OCI-LY7 (cell line): Measurements from ENCODE around the gene NEK9. TPM values are rescaled to one million over a fixed set of nuclear protein-coding genes. Genes with fewer than 3 reads are reported as not detected.

Experiments used
- BruUV-seq: library from RNA; stranded (reverse); fragments of 400-500 nt; replicated peaks from 2 replicates; lab custom pipeline; 2021; lab: Mats Ljungman, UMichigan
- CTCF ChIA-PET: fragments of 300-600 bp; sonication (Branson Sonifier 250); formaldehyde crosslinking; loops from one replicate; lab custom pipeline; 2022; ENCODE audit warnings: antibody characterized with exemption; ENCODE audit not compliant: unreplicated experiment; lab: Charles Lee
- POLR2A ChIA-PET: fragments of 300-600 bp; sonication (Branson Sonifier 250); formaldehyde crosslinking; loops from one replicate; lab custom pipeline; 2022; ENCODE audit warnings: antibody characterized with exemption; lab: Charles Lee
- DNase-seq: peaks from one replicate; pipeline ENCODE4 v3.0.0-alpha.2; 2015; ENCODE audit warnings: low spot score
- H2AFZ ChIP-seq: fragments of 200-600 bp; sonication (generic), shearing (Covaris generic); 2 replicates; pipeline ENCODE4 v1.6.1; 2014; ENCODE audit warnings: mild to moderate bottlenecking, antibody characterized with exemption, low read length, moderate library complexity
- H3K27ac ChIP-seq: fragments of 200-600 bp; sonication (generic); 2 replicates; pipeline ENCODE4 v1.5.1; 2014; ENCODE audit warnings: mixed run types, low read depth, mild to moderate bottlenecking, moderate library complexity, low read length, inconsistent platforms; ENCODE audit not compliant: poor library complexity, severe bottlenecking
- H3K36me3 ChIP-seq: fragments of 200-600 bp; sonication (generic); 2 replicates; pipeline ENCODE4 v1.6.1; 2014; ENCODE audit warnings: mild to moderate bottlenecking, antibody characterized with exemption, low read length, moderate library complexity, mixed read lengths; ENCODE audit not compliant: insufficient read depth
- H3K4me1 ChIP-seq: fragments of 200-600 bp; sonication (generic); 2 replicates; pipeline ENCODE4 v1.5.1; 2014; ENCODE audit warnings: mild to moderate bottlenecking, low read length; ENCODE audit not compliant: insufficient read depth, poor library complexity, severe bottlenecking
- H3K4me2 ChIP-seq: fragments of 200-600 bp; sonication (generic); 2 replicates; pipeline ENCODE4 v1.6.1; 2014; ENCODE audit warnings: mild to moderate bottlenecking, low read length
- H3K4me3 ChIP-seq: fragments of 200-600 bp; sonication (generic); 2 replicates; pipeline ENCODE4 v1.5.1; 2014; ENCODE audit warnings: mild to moderate bottlenecking, low read depth, low read length; ENCODE audit not compliant: poor library complexity, severe bottlenecking
- H3K79me2 ChIP-seq: fragments of 200-600 bp; sonication (generic); 2 replicates; pipeline ENCODE4 v1.6.1; 2016; ENCODE audit warnings: low read depth, mild to moderate bottlenecking, low read length, moderate library complexity, mixed read lengths; ENCODE audit not compliant: insufficient read depth
- H3K9me2 ChIP-seq: fragments of 200-600 bp; sonication (generic); 2 replicates; pipeline ENCODE4 v1.6.1; 2016; ENCODE audit warnings: mild to moderate bottlenecking, low read length, mixed read lengths; ENCODE audit not compliant: insufficient read depth
- H3K9me3 ChIP-seq: fragments of 200-600 bp; sonication (generic); 2 replicates; pipeline ENCODE4 v1.6.1; 2014; ENCODE audit warnings: mild to moderate bottlenecking, mixed run types, low read length, mixed read lengths
- H4K20me1 ChIP-seq: fragments of 200-600 bp; sonication (generic); 2 replicates; pipeline ENCODE4 v1.6.1; 2014; ENCODE audit warnings: mild to moderate bottlenecking, antibody characterized with exemption, low read length, moderate library complexity, mixed read lengths; ENCODE audit not compliant: insufficient read depth
- EZH2phosphoT487 ChIP-seq: fragments of 200-600 bp; sonication (generic); IDR thresholded peaks from 2 replicates; pipeline ENCODE4 v1.6.1; 2018; ENCODE audit warnings: low read depth, borderline replicate concordance, mild to moderate bottlenecking, mixed run types, antibody characterized with exemption, low read length, moderate library complexity, mixed read lengths
- intact Hi-C: fragments of 100-400 bp; cut with micrococcal nuclease; formaldehyde crosslinking; loops from one replicate; pipeline ENCODE4 v1.10.0; 2022; ENCODE audit not compliant: unreplicated experiment
- total RNA-seq, 2 experiments: library from RNA; depleted of rRNA in 1 of 2; stranded (reverse); fragments of >200 nt in 1 of 2; shearing (Covaris generic) in 1 of 2; gene quantifications; 2 replicates each; pipeline ENCODE4 v1.2.3, GENCODE V29; 2014 to 2022
- TF ChIP-seq, protein P1 (sequence below): fragments of 200-600 bp; sonication (generic); conservative IDR thresholded peaks from 2 replicates; pipeline ENCODE4 v1.5.1; 2014; ENCODE audit warnings: mild to moderate bottlenecking, antibody characterized with exemption, low read length, moderate library complexity, mixed read lengths

NEK9 gene
- total RNA-seq, 2 experiments from 2014 or later: 58.3 to 86.4 TPM

DNA sequence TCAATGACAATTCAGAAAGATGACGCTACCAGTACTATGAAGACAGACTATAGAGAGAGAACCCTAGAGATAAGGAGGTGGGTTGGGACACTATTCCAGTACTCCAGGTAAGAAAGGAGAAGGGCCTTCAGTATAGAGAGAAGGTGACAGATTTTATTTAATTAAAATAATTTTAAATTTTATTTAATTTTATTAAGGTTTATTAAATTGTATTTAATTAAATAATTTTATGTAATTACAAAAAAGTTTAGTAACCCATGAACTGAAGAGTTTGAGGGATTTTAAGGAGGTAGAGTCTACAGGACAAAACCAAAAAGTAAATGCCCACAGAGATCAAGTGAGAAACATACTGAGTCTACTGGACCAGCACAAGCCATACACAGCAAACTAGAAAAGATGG, 29.3 kb upstream of the NEK9 start:
- Histone ChIP-seq H4K20me1 (peaks cover 18% of the 10 kb centered on the region; the same call in 1 of the 2 replicates), H3K36me3 (peaks cover 19% of the 10 kb centered on the region; the same call in 1 of the 2 replicates), H3K9me2 (no peaks in the 10 kb centered on the region), H3K27ac (no peak overlapping the region), H2AFZ (no peak overlapping the region), H3K4me1 (peaks cover 14% of the 10 kb centered on the region), H3K9me3 (no peaks in the 10 kb centered on the region), H3K4me2 (no peak overlapping the region), H3K79me2 (peaks cover 63% of the 10 kb centered on the region), H3K4me3 (no peak overlapping the region)
- DNase-seq: no peak
- TF ChIP-seq, protein P1, sequence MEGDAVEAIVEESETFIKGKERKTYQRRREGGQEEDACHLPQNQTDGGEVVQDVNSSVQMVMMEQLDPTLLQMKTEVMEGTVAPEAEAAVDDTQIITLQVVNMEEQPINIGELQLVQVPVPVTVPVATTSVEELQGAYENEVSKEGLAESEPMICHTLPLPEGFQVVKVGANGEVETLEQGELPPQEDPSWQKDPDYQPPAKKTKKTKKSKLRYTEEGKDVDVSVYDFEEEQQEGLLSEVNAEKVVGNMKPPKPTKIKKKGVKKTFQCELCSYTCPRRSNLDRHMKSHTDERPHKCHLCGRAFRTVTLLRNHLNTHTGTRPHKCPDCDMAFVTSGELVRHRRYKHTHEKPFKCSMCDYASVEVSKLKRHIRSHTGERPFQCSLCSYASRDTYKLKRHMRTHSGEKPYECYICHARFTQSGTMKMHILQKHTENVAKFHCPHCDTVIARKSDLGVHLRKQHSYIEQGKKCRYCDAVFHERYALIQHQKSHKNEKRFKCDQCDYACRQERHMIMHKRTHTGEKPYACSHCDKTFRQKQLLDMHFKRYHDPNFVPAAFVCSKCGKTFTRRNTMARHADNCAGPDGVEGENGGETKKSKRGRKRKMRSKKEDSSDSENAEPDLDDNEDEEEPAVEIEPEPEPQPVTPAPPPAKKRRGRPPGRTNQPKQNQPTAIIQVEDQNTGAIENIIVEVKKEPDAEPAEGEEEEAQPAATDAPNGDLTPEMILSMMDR: no peak
- no peak for TF ChIP-seq EZH2phosphoT487
- ChIA-PET CTCF (no interaction called here), POLR2A (interaction anchor here (1.3 kb wide), 1 partner anchor 10 kb away, joined by 4 read pairs; no protein-coding TSS in a partner anchor)
- intact Hi-C loops: no loop called here
- BruUV-seq: no TSS peak

GRCh38 chr14:75155169-75155568, 28.3 kb upstream of the NEK9 start:
- ChIA-PET CTCF (no interaction called here), POLR2A (interaction anchor here (0.6 to 1.3 kb wide), 2 partner anchors 10 to 17 kb away, joined by 3 to 4 read pairs; no protein-coding TSS in a partner anchor)
- Histone ChIP-seq H3K4me1 (peaks cover 13% of the 10 kb centered on the region), H4K20me1 (peaks cover 15% of the 10 kb centered on the region; the same call in 1 of the 2 replicates), H3K4me2 (no peak overlapping the region), H3K4me3 (no peak overlapping the region), H2AFZ (no peak overlapping the region), H3K9me3 (no peaks in the 10 kb centered on the region), H3K9me2 (no peaks in the 10 kb centered on the region), H3K79me2 (peaks cover 54% of the 10 kb centered on the region), H3K27ac (no peak overlapping the region), H3K36me3 (peaks cover 29% of the 10 kb centered on the region)
- TF ChIP-seq, protein P1: no peak
- TF ChIP-seq EZH2phosphoT487: no peak
- BruUV-seq: no TSS peak
- intact Hi-C loops: no loop called here
- no peak for DNase-seq

DNA sequence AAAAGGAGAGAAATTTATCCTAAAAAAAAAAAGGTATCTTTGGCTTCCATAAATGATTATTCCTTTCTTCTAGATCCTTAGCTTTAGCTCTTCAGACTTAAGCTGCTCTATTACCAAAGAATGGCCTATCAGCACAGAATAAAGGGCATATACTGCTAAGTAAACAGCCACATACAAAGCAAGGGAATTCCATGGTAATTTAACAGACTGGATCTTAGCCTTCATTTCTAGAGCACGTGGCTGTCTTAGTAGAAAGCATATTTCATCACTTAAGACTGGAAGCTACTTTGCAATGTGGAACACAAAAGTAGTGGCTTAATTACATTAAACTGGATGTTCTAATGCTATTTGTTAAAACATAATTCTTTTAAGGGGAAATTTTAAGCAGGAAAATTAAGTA, 26.4 kb upstream of the NEK9 start:
- Histone ChIP-seq H3K9me2 (no peaks in the 10 kb centered on the region), H3K27ac (no peak overlapping the region), H3K4me1 (no peaks in the 10 kb centered on the region), H4K20me1 (0 out of 2 replicates have a peak, but pooled peaks cover 8% of the 10 kb centered on the region), H3K4me2 (no peak overlapping the region), H3K36me3 (peaks cover 44% of the 10 kb centered on the region), H3K79me2 (peaks cover 40% of the 10 kb centered on the region; the same call in 1 of the 2 replicates), H3K4me3 (no peak overlapping the region), H2AFZ (no peak overlapping the region), H3K9me3 (no peaks in the 10 kb centered on the region)
- BruUV-seq: no TSS peak
- ChIA-PET POLR2A (interaction anchor here (0.6 to 1.0 kb wide), 5 partner anchors 9 to 146 kb away, joined by 3 read pairs; no protein-coding TSS in a partner anchor), CTCF (no interaction called here)
- no peak for DNase-seq
- no peak for TF ChIP-seq EZH2phosphoT487
- TF ChIP-seq, protein P1: no peak
- intact Hi-C loops: no loop called here
